Hematopoietic multipotent progenitor cell treated with erythropoietin and hydrocortisone succinate and interleukin-3 and kit ligand, for 15 days (in vitro differentiated cells): ENCODE measurements around the gene VSNL1.
"Not testable (repeated sequence)": the region's sequence is repeated elsewhere in the genome, so short reads cannot be mapped to it uniquely, and the experiment has no call there.

Experiments
- DNase-seq: peaks from one replicate; pipeline ENCODE4 v3.0.0-alpha.2; 2015; ENCODE audit warnings: low spot score

Gene VSNL1

DNA sequence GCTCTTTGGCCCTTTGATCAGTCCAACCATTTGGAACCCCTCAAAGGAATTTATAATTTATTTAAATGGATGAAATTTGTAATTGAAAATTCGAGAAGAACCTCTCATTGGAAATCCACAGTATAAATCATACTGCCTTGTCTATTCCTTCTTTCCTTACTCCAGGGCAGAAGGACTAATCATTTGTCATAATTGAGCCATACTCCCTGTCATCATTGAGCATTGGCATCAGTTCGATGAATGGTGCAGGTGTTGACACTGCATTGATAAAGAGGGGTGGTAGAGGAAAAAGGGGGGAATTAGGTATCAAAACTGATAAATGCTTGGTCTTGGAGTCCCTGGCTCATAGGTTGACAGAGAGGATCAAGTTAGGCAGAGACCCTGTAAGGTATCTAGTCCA lies 2.0 kb downstream of the VSNL1 start:
- no peak for DNase-seq

DNA sequence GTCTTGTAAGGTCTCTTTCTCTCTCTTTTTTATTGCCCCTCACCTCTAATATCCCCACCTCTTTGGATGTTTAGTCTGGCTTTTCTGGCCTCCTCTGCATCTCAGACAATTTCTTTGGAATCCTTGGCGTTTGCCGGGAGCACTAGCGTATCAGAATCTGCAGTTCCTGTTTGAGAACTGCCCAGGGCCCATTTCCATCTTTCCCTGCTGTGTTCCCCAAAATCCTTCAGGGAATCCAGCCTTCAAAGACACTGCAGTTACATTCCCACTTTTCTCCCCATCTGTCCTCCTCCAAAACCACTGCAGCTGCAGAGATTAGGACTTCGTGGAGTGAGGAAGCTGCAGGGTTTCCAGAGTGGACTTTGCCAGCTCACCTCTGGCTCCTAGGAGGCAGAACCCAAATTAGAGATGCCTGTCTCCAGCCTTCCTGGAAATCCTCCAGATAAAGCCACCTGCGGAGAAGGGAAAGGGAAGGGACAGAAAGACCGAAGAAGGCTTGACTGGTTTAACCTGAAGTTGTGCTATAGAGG lies 2.7 kb downstream of the VSNL1 start:
- DNase-seq = no peak

DNA sequence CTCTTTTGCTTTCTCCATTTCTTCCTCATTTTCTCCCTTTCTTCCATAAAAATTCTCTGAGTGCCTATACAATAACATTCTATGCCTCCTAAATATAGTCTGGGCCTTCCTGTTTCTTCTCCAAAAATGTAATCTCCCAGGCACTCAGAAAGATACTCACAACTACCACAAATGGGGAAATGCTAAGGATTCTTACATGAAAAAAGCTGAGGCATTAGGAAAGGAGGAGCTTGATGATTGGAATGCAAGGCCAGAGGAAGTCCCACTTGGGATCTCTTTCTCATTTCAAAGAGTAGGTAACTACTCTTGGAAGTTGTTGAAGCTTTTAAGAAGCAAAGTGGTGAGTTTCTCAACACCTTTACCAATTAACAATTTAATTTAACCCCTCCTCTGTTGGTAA lies 3.4 kb downstream of the VSNL1 start:
- DNase-seq = no peak

DNA sequence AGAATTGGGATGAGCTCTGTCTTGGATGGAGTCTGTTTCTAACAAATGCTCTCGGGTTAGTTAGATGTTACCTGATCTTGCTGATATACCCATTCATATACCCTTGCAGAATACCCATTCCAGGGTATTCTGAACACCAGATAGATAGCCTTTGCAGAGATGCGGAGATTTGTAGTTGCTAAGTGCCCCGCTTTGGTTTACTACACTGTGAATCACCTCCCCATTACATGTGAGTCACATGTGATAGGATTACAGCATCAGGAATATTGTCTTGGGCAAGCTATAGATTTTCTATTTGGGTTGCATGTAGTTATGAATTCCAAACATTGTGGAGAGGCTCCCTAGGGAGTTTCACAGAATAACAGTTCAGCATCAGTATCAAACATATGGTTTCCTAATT lies 3.8 kb downstream of the VSNL1 start:
- no peak for DNase-seq

DNA sequence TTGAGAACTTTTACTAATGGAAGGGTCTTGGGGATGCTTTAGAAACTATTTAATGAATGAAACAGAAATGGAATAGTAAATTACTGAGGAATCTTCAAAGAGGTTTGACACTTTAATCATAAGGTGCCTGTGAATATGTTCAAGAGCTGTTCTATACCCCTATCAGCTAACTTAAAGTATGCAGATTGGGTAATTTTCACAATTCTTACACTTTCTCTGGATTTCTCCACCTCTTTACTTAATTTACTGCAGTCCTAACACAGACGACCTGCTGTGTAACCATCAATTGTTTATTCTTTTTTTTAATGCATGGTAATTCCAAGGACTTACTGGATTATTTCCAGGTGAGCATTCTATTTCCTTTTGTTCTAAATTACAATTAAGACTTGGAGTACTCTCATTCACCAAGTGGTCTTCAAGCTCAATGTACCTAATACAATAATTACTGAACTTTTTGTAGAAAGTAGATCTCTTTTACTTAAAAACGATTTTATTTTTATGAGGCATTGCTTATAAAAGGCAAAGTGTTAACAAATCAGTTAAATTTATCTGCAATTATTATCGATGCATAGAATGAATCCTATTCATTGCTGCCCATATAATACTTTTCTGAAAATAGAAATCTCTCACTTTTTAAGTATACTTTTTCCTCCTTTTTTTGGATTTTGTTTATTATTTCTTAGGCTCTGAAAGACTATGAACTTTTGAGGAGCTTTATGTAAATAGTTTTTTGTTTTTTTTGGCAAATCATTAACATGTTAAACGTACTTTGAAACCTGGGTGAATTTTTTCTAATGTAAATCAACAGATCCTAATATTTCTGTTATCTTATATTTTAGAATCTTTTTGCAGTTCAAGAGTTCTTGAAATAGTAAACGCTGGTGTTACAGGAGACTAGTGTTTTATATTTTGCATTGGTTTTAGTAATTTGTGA lies 5.5 kb downstream of the VSNL1 start:
- no peak for DNase-seq

DNA sequence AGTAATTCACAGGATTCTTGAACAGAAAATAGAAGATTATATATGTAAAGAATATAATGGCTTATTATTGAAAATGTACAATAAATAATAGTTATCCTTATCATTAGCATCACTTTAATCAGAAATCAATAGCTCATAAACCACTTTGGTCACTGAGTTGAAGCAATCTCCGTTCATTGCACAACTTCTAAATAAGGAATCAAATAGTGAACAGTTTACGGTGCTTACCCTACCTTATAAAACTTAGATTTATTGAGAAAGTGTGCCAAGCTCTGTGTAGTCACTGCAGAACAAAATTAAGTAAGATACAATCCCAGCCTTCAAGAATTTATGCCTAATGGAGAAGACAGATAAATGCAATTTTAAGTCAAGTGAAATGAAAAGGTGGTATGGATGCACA lies 6.7 kb downstream of the VSNL1 start:
- DNase-seq = no peak

DNA sequence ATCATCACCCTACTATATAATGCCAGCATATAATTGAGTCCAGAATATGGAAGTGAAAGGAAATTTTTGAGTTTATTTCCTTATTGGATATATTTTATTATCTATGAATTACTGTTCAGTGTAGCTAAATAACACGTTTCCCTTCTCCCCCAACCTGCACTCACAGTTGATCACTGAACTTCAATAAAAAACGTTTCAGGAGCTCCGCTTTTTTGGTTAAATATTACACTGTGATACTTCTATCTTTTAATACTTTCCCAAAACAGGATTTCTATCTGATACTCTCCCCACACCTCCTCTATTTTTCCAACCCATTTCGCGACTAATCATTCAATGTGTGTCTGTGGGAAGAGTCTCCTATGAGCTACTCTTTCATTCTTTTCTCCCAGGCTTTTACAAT lies 7.2 kb downstream of the VSNL1 start:
- DNase-seq = no peak

DNA sequence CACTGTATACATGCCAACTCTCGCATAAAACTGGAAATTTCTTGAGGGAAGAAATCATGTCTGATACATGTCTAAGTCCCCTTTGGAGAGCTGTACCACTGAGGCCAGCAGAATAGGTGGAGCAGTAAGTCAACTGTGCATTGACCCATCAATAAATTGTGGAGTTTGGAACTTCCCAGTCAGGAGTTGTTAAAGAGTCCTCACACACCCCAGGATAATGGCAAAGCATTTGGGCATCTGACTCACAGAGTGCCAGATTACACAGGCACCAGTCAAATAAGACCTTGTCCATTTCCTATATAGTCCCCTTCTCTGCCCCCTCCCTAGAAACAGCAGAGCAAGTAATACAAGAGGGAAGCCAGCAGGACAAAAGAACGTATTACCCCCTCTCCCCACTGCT lies 10.4 kb downstream of the VSNL1 start:
- no peak for DNase-seq

DNA sequence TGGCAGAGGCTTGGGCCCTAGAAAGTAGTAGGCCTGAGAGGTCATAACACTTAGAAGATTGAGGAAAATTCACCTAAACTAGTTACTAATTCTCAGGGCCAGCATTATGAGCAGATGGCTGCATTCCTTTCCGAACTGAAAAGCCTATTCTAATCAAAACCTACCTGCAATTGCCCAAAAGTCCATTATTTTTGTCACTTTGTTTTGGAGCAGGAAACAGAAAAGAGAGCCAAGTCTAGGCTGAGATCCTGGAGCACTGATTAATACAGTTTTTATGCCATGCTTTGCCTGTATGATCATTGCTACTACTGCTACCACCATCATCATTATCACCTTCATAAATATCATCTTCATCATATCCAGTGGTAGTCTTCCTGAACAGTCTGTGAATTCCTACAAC lies 14.7 kb downstream of the VSNL1 start:
- DNase-seq = no peak

DNA sequence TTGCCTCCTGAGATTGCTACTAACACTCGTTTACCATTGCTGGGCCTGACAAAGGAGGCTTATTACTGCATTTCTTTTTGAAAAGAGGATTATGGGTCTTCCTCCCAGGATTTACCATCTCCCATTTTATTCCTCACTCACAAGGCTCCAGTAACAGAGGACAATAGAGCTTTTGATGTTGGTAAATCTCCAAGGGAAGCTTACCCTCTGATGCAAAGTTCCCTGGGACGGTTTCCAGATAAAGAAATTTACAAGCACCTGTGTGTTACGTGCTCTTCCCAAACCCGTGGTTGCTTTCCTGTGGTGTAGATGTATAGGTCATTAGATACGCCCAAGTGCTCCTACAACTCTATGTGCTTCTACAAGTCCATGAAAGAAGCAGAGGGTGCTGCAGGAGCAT lies 17.1 kb downstream of the VSNL1 start:
- DNase-seq = no peak

DNA sequence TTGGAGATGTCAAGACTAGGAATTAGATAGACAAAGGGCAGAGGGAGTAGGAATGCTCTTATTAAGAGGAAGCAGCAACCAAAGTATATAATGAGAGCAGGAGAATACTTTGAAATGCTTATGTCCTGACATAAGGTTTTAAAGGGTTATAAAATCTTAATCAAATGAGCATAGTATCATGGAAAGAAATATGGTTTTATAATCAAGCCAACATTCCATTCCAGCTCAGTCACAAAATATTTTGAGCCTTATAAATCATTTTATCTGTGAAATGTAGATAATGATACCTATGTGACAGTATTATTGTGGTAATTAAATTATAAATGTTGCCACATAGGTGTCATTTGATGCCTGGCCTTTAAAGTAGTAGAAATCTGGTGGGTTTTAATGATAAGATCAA lies 17.6 kb downstream of the VSNL1 start:
- DNase-seq = no peak

DNA sequence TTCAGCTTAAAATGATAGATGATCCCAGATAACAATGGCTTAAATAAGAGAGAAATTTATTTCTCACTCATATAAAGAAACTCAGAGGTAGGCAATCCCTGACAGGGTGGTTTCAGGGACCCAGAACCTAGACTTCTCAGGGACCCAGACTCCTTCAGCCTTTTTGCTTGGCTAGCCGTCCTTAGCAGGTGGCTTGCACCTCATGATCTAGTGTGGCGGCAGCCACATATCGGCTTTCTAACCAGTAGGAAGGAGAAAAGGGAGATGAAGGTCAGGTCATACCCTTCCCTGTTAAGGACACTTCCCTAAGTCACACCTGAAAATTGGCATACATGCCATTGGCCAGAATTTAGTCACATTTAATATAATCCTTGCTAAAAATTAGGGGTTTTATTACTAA lies 18.4 kb downstream of the VSNL1 start:
- no peak for DNase-seq

DNA sequence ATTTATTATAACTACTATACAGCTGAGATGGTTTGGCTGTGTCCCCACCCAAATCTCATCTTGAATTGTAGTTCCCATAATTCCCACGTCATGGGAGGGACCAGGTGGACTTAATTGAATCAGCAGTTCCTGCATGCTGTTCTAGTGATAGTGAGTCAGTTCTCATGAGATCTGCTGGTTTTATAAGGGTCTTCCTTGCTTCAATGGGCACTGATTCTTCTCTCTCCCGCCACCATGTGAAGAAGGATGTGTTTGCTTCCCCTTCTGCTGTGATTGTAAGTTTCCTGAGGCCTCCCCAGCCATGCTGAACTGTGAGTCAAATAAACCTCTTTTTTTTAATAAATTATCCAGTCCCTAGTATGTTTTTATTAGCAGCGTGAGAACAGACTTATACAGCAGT lies 25.2 kb downstream of the VSNL1 start:
- not testable (repeated sequence) for DNase-seq

DNA sequence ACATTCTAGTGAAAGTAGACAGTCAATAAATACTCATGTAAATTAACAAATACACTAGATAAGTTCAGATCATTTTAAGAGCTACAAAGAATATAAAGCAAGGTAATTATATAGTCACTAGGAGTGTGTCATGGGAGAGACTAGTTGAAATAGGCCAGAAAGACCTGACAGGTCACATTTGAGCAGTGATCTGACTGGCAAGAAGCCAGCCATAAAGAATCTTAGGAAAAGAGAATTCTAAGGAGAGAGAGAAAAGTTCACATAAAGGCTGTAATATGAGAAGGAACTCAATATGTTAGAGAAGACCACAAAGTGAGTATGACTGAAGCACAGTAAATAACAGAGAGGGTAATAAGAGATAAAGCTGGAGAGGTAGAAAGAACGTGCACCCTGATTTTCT lies 31.2 kb downstream of the VSNL1 start:
- no peak for DNase-seq

DNA sequence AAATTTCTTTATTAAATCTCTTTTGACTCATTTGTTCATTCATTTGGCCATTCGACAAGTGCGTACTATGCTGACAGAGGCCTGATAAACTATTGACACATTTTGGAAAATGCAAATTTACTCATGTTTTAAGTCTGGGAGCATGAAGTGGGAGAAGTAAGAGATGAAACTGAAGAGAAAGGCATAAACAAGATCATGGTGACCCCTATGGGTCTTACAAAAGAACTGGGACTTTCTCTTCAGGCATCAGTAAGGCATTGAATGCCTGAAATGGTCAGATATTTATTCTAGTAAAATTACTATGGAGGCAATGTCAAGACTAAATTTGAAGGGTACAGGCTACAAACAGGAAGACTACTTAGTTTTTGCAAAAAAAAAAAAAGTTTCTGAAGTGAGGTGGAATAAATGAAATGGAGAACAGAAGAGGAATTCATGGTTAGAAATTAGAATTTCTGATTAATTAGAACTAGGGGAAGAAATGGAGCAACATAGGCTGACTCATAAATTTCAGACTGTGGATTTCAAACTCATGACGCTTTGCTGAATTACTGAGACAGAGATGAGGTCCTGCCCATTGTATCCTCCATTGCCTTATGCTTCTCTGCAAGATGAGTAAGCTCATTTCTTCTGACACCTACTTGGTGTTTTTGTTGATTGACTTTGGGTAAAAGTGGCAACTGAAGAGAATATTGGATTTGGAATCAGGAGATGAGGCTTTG lies 32.7 kb downstream of the VSNL1 start:
- no peak for DNase-seq

DNA sequence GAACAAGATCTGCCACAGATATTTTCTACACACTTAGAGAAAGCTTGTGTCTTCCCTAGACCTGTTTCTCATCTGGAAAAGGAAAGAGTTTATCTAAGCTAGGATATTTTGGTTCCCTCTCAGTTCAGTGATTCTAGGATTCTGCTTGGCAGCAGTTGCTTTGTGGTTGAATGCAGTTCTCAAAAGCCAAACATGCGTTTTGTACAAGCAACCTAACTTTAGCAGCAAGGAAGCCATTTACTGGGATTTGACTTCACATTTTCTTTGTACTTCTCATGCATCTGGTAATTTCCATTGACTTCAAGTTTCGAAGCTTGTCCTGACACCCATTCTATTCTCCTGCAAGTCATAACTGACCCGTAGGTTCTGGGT lies 33.3 kb downstream of the VSNL1 start:
- no peak for DNase-seq

DNA sequence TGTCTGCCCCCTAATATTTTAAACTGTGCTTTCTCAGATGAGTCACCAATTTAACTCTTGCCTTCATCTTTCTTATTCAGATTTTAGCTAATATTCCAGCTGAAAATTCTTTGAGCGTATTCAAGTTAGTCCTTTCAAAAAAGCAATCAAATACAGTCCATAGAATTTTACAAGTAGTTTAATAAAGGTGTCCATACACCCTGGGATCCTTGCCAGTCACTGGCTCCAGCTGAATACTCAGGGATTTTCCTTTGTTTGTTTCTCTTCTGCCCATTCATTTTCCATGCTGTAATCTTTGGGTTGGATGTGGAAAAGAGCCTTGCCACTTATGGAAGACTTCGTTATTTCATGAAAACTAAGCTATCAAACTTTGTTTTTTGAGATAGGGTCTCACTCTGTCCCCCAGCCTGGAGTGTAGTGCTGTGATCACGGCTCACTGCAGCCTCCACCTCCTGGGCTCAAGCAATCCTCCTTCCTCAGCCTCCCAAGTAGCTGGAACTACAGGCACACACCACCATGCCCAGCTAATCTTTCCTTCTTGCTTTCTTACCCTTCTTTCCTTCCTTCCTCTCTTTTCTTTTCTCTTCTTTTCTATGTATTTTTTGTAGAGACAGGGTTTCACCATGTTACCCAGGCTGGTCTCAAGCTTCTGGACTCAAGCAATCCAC lies 34.0 kb downstream of the VSNL1 start:
- DNase-seq = no peak

DNA sequence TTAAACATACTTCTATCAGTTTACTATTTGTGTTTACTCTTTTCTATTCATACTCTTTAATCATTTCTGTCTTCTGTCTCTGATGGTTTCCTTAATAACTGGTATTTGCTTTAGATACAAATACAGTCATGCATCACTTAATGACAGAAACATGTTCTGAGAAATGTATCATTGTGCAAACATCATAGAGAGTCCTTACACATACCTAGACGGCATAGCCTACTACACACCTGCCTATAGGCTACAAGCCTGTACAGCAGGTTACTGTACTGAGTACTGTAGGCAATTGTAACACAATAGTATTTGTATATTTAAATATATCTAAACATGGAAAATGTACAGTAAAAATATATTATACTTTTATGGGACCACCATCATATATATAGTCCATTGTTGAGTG lies 36.3 kb downstream of the VSNL1 start:
- DNase-seq = no peak

DNA sequence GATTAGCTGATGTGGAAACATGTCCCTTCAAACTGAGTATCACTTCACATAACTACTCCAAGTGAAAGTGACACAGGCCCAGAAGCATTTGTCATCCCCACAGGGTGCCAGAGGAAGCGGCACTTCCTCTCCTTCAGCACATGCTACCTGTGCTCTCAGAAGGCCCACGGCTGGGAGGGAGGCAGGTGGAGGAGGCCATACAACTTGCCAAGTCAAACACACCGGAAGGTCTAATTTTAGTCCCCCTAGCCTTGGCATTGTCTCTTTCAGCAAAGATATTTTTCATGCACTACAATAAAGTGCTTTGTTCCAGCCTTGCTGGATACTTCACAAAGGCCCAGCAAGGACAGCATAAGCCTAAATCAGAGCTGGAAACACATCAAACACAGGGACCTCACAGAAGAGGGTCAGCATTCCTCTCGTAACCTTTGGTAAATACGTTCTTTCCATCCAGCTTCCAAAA lies 38.0 kb downstream of the VSNL1 start:
- DNase-seq = no peak

DNA sequence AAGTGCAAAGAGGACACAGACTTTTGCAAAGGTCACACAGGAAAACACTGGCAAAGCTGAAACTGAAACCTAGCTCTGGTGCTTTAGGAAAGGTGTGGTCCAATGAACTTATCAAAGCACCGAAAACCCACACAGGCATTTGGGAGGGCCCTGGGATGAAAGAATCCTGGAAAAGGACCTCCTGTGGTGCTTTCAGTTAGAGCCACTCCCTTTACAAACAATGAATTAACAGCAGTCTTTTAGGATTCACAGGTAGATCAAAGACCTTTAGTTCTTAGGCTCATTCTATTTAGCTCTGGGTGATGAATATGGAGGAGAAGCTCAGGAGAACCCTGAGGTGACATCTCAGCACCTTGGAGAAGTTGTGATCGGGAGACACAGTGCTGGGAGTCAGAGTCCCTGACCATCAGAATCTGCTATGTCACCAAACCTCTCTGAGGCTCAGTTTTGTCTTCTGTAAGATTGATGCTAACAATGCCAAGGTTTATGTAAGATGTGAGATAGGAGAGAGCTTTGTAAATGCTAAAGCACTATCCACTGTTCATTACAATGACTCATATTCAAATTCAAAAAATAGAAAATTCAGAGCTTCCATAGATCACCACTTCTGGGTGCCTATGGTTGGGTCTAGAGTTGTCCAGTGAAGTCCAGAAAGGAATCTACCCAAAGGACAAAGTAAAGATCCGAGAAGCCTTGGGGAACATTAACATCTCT lies 39.3 kb downstream of the VSNL1 start:
- DNase-seq = no peak

DNA sequence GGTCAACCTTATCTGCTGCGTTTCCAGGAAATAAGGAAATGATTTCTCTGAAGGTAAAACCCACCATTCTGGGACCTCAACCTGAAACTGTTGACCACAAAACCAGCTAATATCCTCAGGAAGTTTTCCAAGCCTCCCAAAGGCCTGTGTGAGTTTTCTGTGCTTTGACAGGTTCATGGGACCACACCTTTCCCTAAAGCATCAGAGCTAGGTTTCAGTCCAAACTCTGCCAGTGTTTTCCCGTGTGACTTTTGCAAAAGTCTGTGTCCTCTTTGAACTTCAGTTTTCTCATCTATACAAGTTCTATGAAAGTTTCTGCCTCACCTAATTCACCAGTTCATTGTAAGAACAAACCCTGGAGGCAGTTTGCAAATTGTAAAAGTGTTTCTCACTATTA lies 39.8 kb downstream of the VSNL1 start:
- DNase-seq = no peak

DNA sequence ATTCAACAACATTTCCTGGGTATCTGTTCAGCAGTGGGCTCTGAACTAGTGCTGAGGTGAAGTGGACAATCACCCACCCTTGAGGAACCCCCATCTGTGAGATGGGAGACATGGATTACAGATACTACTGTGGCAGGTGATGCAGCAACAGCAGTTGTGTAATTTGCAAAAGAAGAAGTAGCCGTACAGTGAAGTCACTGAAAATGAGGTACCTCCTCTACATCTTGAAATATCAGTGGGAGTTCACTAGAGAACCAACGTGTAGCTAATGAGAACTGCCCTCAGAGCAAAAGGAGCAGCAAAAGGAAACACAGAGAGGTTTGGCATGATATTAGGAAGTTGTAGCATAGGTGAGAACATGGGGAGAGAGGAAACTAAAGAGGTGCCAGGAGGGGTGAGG lies 41.3 kb downstream of the VSNL1 start:
- DNase-seq = no peak
